T-helper 1 cell treated with Interleukin-12 subunit alpha and Interleukin-12 subunit beta and Interleukin-4 antibody, amounts not matched to agents 30 ng/mL and 1 ng/mL, for 36 hours (primary cell): ENCODE results near the gene SSH2. TPM values are rescaled to one million over a fixed set of nuclear protein-coding genes. Genes with fewer than 3 reads are reported as not detected.

Experiments
- intact Hi-C: fragments of 100-400 bp; cut with micrococcal nuclease; formaldehyde crosslinking; loops from one replicate; pipeline ENCODE4 v1.15.1; 2024
- total RNA-seq: library from RNA; stranded (reverse); gene quantifications from 2 replicates; pipeline ENCODE4 v1.2.3, GENCODE V29; 2022

The SSH2 gene
- total RNA-seq, 1 donor from 2014 or later: 64.1 TPM

DNA sequence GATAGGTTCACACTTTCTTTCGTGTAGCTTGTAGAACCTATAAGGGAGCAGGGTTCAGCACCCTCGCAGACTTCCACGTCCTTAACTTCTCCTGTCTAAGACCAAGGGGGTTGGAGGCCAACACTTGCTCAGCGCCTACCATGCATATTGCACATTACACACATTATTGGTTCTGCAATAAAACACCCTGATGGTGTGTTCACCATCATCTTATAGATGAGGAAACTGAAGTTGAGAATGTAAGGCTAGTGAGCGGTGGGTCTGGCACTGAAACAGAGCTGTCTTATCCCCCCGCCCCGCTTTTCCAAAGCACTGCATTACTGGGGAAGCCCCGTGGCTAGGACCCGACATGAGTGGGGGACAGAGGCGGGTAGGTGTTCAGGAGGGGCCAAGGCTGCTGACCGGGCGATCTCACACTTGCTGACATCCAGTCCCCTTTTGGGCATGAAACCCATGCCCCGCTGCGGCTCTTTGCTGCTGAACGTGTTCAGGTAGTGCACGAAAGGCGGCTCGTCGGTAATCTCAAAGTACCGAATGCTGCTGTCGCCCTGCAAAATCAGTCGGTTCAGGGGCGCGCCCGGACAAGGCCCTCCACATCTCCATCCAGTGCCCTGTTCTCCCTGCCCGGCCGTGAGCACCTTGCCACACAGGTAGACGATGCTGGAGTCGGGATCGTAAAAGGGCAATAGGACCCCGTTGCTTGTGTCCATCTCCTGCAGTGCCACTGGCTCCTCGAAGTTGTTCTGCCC is 313.6 kb downstream of the SSH2 start:
- intact Hi-C loops: loop anchor here (1.0 to 5.0 kb wide), 5 partner anchors 145 to 469 kb away; partner anchors contain the start of gene TAOK1

DNA sequence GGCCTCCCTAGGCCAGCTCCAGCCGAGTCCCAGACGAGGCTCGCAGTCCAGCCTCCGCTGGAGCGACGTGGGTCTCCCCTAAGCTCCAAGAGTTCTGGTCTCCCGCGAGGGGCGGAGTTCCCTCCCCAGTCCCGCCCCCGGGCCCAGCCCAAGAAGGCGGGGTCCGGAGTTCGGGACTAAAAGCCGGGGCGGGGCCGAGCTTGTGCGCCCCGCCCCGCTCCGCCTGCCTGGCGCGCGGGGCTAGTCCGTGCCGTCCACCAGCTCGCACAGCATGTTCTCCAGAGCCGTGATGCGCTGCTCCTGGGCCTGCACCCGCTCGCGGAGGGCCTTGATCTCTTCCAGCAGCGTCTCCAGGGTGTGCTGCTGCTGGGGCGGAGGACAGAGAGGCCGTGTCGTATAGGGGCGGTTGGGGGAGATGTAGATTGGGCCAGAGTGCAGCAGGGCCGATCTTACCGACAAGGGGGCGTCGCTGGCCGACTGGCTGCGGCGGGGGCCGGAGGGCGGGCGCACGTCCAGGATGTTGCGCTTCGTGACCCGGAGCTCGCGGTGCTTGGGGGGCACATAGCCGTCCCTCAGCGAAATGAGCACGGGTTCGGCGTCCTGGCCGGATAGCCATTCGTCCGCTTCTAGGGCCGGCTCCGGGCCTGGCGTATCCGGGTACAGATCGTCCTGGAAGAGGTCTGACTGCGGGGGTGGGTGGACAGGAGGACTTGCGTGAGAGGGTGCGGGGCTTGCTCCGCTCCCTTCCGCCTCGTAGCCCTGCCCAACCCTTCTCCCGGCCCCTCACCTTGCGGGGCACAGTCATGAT is 314.3 kb downstream of the SSH2 start:
- intact Hi-C loops: loop anchor here (1.0 to 5.0 kb wide), 8 partner anchors 8 to 468 kb away; partner anchors contain the start of genes GIT1, NUFIP2, TAOK1 and TP53I13

GRCh38 chr17:29615048-29615385 is 315.0 kb downstream of the SSH2 start:
- intact Hi-C loops: loop anchor here (1.0 to 5.0 kb wide), 7 partner anchors 8 to 468 kb away; partner anchors contain the start of genes GIT1, NUFIP2 and TP53I13

DNA sequence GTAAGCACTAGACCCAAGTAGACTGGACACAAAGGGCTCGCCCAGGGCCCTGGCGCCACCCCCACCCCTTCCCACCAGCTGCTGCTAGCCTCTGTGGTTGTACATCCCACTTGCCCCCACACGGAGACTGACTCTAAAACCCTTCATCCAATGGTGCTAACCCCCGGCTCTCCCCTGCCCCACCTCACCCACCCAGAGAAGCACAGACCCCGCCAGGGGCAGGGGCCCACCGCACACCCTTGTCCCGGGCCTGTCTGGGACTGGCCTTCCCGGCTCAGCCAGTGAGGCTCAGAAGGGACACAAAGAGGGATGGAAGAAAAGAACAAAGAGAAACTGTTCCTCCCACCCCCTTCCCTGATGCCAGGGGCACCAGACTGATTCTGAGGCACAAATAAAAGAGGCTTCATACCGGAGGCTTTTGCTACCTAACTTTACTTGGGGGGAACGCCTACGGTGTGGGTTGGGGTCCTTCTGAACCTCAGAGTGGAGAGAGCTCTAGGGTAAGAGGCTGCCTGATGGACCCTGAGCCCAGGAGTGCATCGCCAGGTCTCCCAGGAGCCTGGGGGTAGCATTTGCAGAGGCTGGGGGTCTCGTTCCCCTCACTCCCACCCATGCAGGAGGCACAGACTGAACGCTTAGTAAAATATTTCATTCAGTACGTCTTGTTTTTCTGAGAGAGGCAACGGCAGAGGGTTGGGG is 315.5 kb downstream of the SSH2 start:
- intact Hi-C loops: loop anchor here (1.0 to 5.0 kb wide), 7 partner anchors 9 to 467 kb away; partner anchors contain the start of genes GIT1, NUFIP2 and TP53I13

DNA sequence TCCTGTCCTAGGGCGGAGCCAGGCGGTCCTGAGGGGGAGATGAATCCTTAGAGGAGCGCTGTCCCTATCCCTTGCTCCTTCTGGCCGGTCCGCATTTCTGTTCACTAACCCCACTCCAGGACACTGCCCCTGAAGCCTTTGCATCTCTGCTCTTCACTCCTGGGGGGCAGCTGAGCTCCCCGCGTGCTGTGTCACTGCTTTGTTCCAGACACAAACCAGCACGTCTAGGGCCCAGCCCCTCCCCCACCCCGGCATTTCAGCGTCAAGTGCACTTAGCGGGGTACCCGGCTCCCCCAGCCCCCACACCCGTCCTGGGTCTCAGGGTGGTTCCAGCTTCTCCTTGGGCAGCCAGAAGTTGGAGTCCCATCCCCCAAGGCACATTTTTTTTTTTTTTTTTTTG is 316.2 kb downstream of the SSH2 start:
- intact Hi-C loops: loop anchor here (1.0 kb wide), 1 partner anchor 34 kb away; no protein-coding TSS in a partner anchor

GRCh38 chr17:29613352-29613837 is 316.6 kb downstream of the SSH2 start:
- intact Hi-C loops: loop anchor here (1.0 kb wide), 1 partner anchor 33 kb away; no protein-coding TSS in a partner anchor

GRCh38 chr17:29612404-29613280 is 317.4 kb downstream of the SSH2 start:
- intact Hi-C loops: loop anchor here (1.0 kb wide), 1 partner anchor 32 kb away; no protein-coding TSS in a partner anchor

DNA sequence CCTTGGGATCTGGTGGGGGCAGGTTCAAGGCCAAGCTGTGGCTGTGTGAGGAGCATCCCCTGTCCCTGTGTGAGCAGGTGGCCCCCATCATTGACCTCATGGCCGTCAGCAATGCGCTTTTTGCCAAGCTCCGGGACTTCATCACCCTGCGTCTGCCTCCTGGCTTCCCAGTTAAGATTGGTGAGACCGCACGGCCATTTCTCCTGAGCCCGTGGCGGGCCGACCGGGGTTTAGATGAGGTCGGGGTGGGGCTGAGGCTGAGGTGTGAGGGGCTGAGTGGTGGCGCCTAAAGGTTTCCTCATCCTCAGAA is 318.0 kb downstream of the SSH2 start:
- intact Hi-C loops: no loop called here

- intact Hi-C loops: no loop called here
These were observed 318.5 kb downstream of the SSH2 start for GRCh38 chr17:29611351-29612093.

GRCh38 chr17:29610395-29610794 is 319.6 kb downstream of the SSH2 start:
- intact Hi-C loops: no loop called here

- intact Hi-C loops: no loop called here
These were observed 321.0 kb downstream of the SSH2 start for GRCh38 chr17:29608986-29609385.

- intact Hi-C loops: no loop called here
These were observed 322.4 kb downstream of the SSH2 start for GRCh38 chr17:29607557-29608195.

GRCh38 chr17:29603109-29603674 is 326.8 kb downstream of the SSH2 start:
- intact Hi-C loops: no loop called here

DNA sequence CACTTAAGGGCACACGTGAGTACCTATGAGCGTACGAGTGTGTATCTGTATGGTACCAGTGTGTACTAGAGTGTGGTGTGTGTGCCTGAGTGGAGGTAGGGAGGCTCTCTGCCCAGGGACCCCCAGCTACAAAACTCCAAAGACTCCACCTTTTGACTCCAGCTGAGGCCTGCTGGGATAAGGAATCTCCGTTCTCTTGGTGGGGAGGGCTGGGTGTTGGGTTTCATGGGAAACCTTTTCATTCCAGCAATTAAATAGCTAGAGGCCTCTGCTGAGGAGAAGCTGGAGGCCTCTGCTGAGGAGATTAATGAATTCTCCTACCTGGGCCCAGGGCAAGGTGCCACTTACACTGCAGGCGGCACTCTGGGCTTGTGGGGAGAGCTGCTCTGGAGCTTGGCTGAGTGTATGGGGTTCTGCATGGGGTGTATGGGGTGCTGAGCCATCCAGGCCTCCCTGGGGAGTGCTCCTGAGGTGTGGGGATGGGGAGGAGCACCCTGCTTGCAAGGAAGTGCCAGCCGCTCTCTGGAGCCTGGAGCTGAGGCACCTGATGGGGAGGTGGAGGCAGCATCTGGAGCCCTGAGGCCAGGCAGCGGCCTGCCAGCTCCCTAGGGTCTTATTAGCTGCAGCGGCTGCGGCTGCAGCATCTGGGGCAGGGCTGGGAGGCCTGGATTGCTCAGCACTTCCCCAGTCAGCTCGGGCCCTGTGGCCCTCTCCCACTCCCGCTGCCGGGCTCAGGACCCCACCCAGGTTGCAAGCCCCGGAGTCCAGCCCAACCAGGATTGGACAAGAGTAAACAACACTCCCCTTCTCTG is 332.5 kb downstream of the SSH2 start:
- intact Hi-C loops: no loop called here

DNA sequence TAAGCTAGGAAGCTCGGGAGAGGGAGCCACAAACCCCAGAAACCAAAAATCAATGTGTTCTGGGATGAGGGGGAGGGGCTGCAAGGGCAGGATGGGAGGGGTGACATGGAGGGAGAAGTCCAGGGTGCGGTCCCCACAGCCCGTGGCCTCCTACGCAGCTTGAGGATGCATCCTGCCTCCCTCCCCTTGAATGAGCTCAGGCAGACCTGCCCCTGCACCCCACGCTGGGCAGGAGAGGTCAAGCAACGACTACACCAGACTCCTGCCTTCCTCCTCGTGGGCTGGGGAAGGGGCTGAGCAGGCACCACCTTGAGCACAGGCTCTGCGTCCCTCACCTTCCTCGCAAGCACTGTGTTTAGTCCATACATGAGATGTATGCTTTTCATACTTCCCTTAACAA is 333.2 kb downstream of the SSH2 start:
- intact Hi-C loops: no loop called here

GRCh38 chr17:29595943-29596774 is 333.9 kb downstream of the SSH2 start:
- intact Hi-C loops: no loop called here
